Naive thymus-derived CD4-positive, alpha-beta T cell (primary cell): ENCODE results near the gene RNF157. TPM values are rescaled to one million over a fixed set of nuclear protein-coding genes. Genes with fewer than 3 reads are reported as not detected.

Experiments
- ATAC-seq: fragments of 150-1000 bp; cut with Tn5 transposase; 2 replicates; pipeline ENCODE4 v1.10.0; 2021; ENCODE audit warnings: mild to moderate bottlenecking, moderate library complexity
- CTCF ChIA-PET: fragments of 350-600 bp; sonication (Branson Sonifier 250); formaldehyde crosslinking; loops from one replicate; lab custom pipeline; 2021; ENCODE audit warnings: antibody characterized with exemption; lab: Charles Lee
- POLR2A ChIA-PET: fragments of 350-600 bp; sonication (Branson Sonifier 250); formaldehyde crosslinking; loops from one replicate; lab custom pipeline; 2021; ENCODE audit warnings: antibody characterized with exemption, inconsistent platforms; lab: Charles Lee
- DNase-seq, 9 donors: peaks; one replicate each; pipeline versions ENCODE4 v3.0.0 to v3.0.0-alpha.2; 2020 to 2022; ENCODE audit warnings: mixed read lengths in 1 of 9
- H3K27ac ChIP-seq: one replicate; pipeline ENCODE4 v1.7.0; 2013; ENCODE audit warnings: mild to moderate bottlenecking, low read depth, low read length, moderate library complexity
- H3K27me3 ChIP-seq, 2 donors: one replicate each; pipeline ENCODE4 v1.7.0; 2013; ENCODE audit warnings: low read length in 2 of 2, mild to moderate bottlenecking in 2 of 2, moderate library complexity in 2 of 2; ENCODE audit not compliant: control insufficient read depth in 2 of 2, insufficient read depth in 2 of 2
- H3K36me3 ChIP-seq, 3 experiments: 1 replicate in 2 of 3; 2 replicates in 1 of 3; pipeline ENCODE4 v1.7.0; 2013; ENCODE audit warnings: low read length in 3 of 3, mild to moderate bottlenecking in 3 of 3, moderate library complexity in 1 of 3; ENCODE audit not compliant: insufficient read depth in 3 of 3, control insufficient read depth in 2 of 3
- H3K4me1 ChIP-seq, 2 donors: one replicate each; pipeline ENCODE4 v1.7.0; 2013; ENCODE audit warnings: low read length in 2 of 2, mild to moderate bottlenecking in 2 of 2, moderate library complexity in 1 of 2; ENCODE audit not compliant: control insufficient read depth in 2 of 2, insufficient read depth in 2 of 2
- H3K4me3 ChIP-seq: 2 replicates; pipeline ENCODE4 v1.7.0; 2013; ENCODE audit warnings: mild to moderate bottlenecking, low read length
- H3K9me3 ChIP-seq, 3 experiments: 1 replicate in 2 of 3; 2 replicates in 1 of 3; pipeline ENCODE4 v1.7.0; 2013; ENCODE audit warnings: low read length in 3 of 3; ENCODE audit not compliant: control insufficient read depth in 2 of 3
- H3K27ac Mint-ChIP-seq, 9 donors: one replicate each; pipeline ENCODE4 v1.8.0; 2020 to 2022; ENCODE audit warnings: mixed read lengths in 9 of 9, mild to moderate bottlenecking in 8 of 9, moderate library complexity in 5 of 9, inconsistent platforms in 2 of 9
- H3K27me3 Mint-ChIP-seq, 5 donors: one replicate each; pipeline ENCODE4 v1.8.0; 2021 to 2022; ENCODE audit warnings: mixed read lengths in 5 of 5, mild to moderate bottlenecking in 1 of 5
- H3K36me3 Mint-ChIP-seq, 5 donors: one replicate each; pipeline ENCODE4 v1.8.0; 2020 to 2022; ENCODE audit warnings: mixed read lengths in 5 of 5, mild to moderate bottlenecking in 3 of 5, inconsistent platforms in 1 of 5
- H3K4me1 Mint-ChIP-seq, 7 donors: one replicate each; pipeline ENCODE4 v1.8.0; 2020 to 2022; ENCODE audit warnings: mixed read lengths in 7 of 7, mild to moderate bottlenecking in 3 of 7, inconsistent platforms in 1 of 7
- H3K4me3 Mint-ChIP-seq, 10 donors: one replicate each; pipeline ENCODE4 v1.8.0; 2020 to 2022; ENCODE audit warnings: mild to moderate bottlenecking in 10 of 10, mixed read lengths in 10 of 10, moderate library complexity in 6 of 10, inconsistent platforms in 2 of 10
- H3K9me3 Mint-ChIP-seq, 11 donors: one replicate each; pipeline ENCODE4 v1.8.0; 2020 to 2022; ENCODE audit warnings: mixed read lengths in 11 of 11, mild to moderate bottlenecking in 4 of 11, inconsistent platforms in 1 of 11, moderate library complexity in 1 of 11
- intact Hi-C, 2 donors: fragments of 100-400 bp; cut with micrococcal nuclease; formaldehyde crosslinking; loops; one replicate each; pipeline ENCODE4 v1.15.1; 2023
- polyA plus RNA-seq, 2 donors: library from polyadenylated mRNA; unstranded; fragments of 300-500 nt; fragmentation: Illumina TruSeq; gene quantifications; one replicate each; pipeline ENCODE4 v1.2.3, GENCODE V29; 2021
- total RNA-seq, 6 experiments: library from RNA in 5 of 6; stranded (reverse) in 5 of 6; gene quantifications; 1 replicate in 5 of 6; 2 replicates in 1 of 6; pipeline ENCODE4 v1.2.3 and lab custom pipeline; 2021 to 2026

The RNF157 gene
- 10 to 100 TPM; 49.2 to 96.3 (median 50.8) TPM for total RNA-seq
- polyA plus RNA-seq = 10 to 100 TPM; 10.4 to 17.3 TPM
- 109 reads per million, percentile 86 among the genes with 10 or more reads in this experiment for total RNA-seq (lab: John Stamatoyannopoulos, UW)

- Histone ChIP-seq H3K4me1 (peaks cover 10 to 49% of the 10 kb centered on the region in 2 donors), H3K36me3 (no peaks in the 10 kb centered on the region), H3K27me3 (no peaks in the 10 kb centered on the region), H3K27ac (peak within 1 kb of the TSS; percentile 78), H3K9me3 (no peaks in the 10 kb centered on the region), H3K4me3 (peak within 1 kb of the TSS; percentile 70)
- peak; percentile 97 for ATAC-seq
- intact Hi-C loops = loop anchor here in 1 of 2 donors (1.0 kb wide), 1 partner anchor 24 kb away; no protein-coding TSS in a partner anchor
- H3K27ac Mint-ChIP-seq = peak within 1 kb of the TSS; percentile 89 to 96 (median 92)
- POLR2A ChIA-PET = interaction anchor here (0.9 to 10.1 kb wide), 9 partner anchors 11 to 89 kb away, joined by 3 to 375 read pairs (median 4); partner anchors contain the start of gene UBALD2
- peak; percentile 57 to 78 (median 69) for DNase-seq
- peaks cover 0 to 3% (median 0%) of the 10 kb centered on the region in 11 donors for H3K9me3 Mint-ChIP-seq
- peaks cover 0 to 28% (median 3%) of the 10 kb centered on the region in 5 donors for H3K36me3 Mint-ChIP-seq
- H3K4me3 Mint-ChIP-seq = peak within 1 kb of the TSS; percentile 87 to 97 (median 94)
- H3K27me3 Mint-ChIP-seq = peaks cover 0 to 4% (median 0%) of the 10 kb centered on the region in 5 donors
- H3K4me1 Mint-ChIP-seq = peaks cover 27 to 80% (median 73%) of the 10 kb centered on the region in 7 donors
- CTCF ChIA-PET = interaction anchor here (0.6 to 1.0 kb wide), 5 partner anchors 21 to 131 kb away, joined by 3 to 6 read pairs (median 4); no protein-coding TSS in a partner anchor
Observed at GRCh38 chr17:76240461-76241203, at the start of gene RNF157. Gene RNF157 (minus strand): TSS chr17:76240493. CDS start chr17:76240240, 253 bp downstream.

- ChIA-PET POLR2A (interaction anchor here (0.8 to 3.4 kb wide), 4 partner anchors 98 to 252 kb away, joined by 3 to 29 read pairs (median 4); no protein-coding TSS in a partner anchor), CTCF (interaction anchor here (0.5 to 6.2 kb wide), 5 partner anchors 23 to 403 kb away, joined by 3 to 191 read pairs (median 3); partner anchors contain the start of gene TRIM47)
- H3K36me3 ChIP-seq = no peaks in the 10 kb centered on the region
- intact Hi-C loops = no loop called here
- Mint-ChIP-seq H3K36me3 (peaks cover 0 to 4% (median 0%) of the 10 kb centered on the region in 5 donors), H3K27ac (no peak overlapping the region), H3K27me3 (no peaks in the 10 kb centered on the region), H3K4me3 (no peak overlapping the region), H3K9me3 (no peaks in the 10 kb centered on the region), H3K4me1 (peaks cover 0 to 17% (median 8%) of the 10 kb centered on the region in 7 donors)
- no peaks in the 10 kb centered on the region for H3K9me3 ChIP-seq
- no peaks in the 10 kb centered on the region for H3K27me3 ChIP-seq
- no peak overlapping the region for H3K27ac ChIP-seq
- H3K4me1 ChIP-seq = peaks cover 0 to 8% of the 10 kb centered on the region in 2 donors
- no peak for ATAC-seq
- DNase-seq = no peak
- H3K4me3 ChIP-seq = no peak overlapping the region
Observed at GRCh38 chr17:76281573-76282371, 41.5 kb upstream of the RNF157 start.

GRCh38 chr17:76280650-76281049 is 40.4 kb upstream of the RNF157 start:
- no peaks in the 10 kb centered on the region for H3K27me3 ChIP-seq
- Mint-ChIP-seq H3K27me3 (no peaks in the 10 kb centered on the region), H3K4me1 (peaks cover 3 to 19% (median 15%) of the 10 kb centered on the region in 7 donors), H3K36me3 (no peaks in the 10 kb centered on the region), H3K9me3 (no peaks in the 10 kb centered on the region), H3K4me3 (no peak overlapping the region), H3K27ac (no peak overlapping the region)
- ChIA-PET POLR2A (interaction anchor here (0.6 to 3.4 kb wide), 11 partner anchors 16 to 266 kb away, joined by 3 to 29 read pairs (median 7); partner anchors contain the start of genes EXOC7, FOXJ1 and UBALD2), CTCF (interaction anchor here (0.8 to 6.2 kb wide), 15 partner anchors 9 to 267 kb away, joined by 3 to 191 read pairs (median 8); partner anchors contain the start of genes FOXJ1 and UBALD2)
- H3K27ac ChIP-seq = no peak overlapping the region
- no peaks in the 10 kb centered on the region for H3K36me3 ChIP-seq
- intact Hi-C loops = no loop called here
- H3K4me1 ChIP-seq = peaks cover 0 to 8% of the 10 kb centered on the region in 2 donors
- no peaks in the 10 kb centered on the region for H3K9me3 ChIP-seq
- no peak overlapping the region for H3K4me3 ChIP-seq
- DNase-seq (no peak), ATAC-seq (no peak)

- intact Hi-C loops = loop anchor here (1.0 to 2.0 kb wide), 6 partner anchors 14 to 266 kb away; partner anchors contain the start of gene EXOC7 (in 1 of the 2)
- peaks cover 0 to 10% of the 10 kb centered on the region in 2 donors for H3K4me1 ChIP-seq
- H3K9me3 ChIP-seq = no peaks in the 10 kb centered on the region
- no peak overlapping the region for H3K27ac ChIP-seq
- Mint-ChIP-seq H3K36me3 (no peaks in the 10 kb centered on the region), H3K4me3 (no peak overlapping the region), H3K9me3 (no peaks in the 10 kb centered on the region), H3K4me1 (peaks cover 4 to 22% (median 21%) of the 10 kb centered on the region in 7 donors), H3K27me3 (no peaks in the 10 kb centered on the region), H3K27ac (peak overlapping the region in 7 of 9 donors; percentile 22 to 74 (median 46))
- CTCF ChIA-PET = interaction anchor here (0.6 to 6.2 kb wide), 39 partner anchors 9 to 486 kb away, joined by 3 to 191 read pairs (median 4); partner anchors contain the start of genes EXOC7, FOXJ1 and UBALD2
- POLR2A ChIA-PET = interaction anchor here (0.5 to 3.4 kb wide), 17 partner anchors 10 to 266 kb away, joined by 3 to 29 read pairs (median 6); partner anchors contain the start of genes EXOC7, FOXJ1, SPHK1 and UBALD2
- no peaks in the 10 kb centered on the region for H3K36me3 ChIP-seq
- no peak overlapping the region for H3K4me3 ChIP-seq
- ATAC-seq (no peak), DNase-seq (no peak)
- no peaks in the 10 kb centered on the region for H3K27me3 ChIP-seq
Observed at GRCh38 chr17:76279742-76280287, 39.5 kb upstream of the RNF157 start.

GRCh38 chr17:76278952-76279741 is 38.9 kb upstream of the RNF157 start:
- POLR2A ChIA-PET = interaction anchor here (0.5 to 3.4 kb wide), 21 partner anchors 9 to 204 kb away, joined by 3 to 29 read pairs (median 4); partner anchors contain the start of genes EXOC7, FOXJ1, SPHK1 and UBALD2
- no peak overlapping the region for H3K27ac ChIP-seq
- DNase-seq (peak; percentile 69 to 89 (median 81)), ATAC-seq (peak; percentile 87)
- Mint-ChIP-seq H3K4me3 (no peak overlapping the region), H3K27me3 (no peaks in the 10 kb centered on the region), H3K9me3 (no peaks in the 10 kb centered on the region), H3K27ac (peak overlapping the region in 7 of 9 donors; percentile 22 to 74 (median 46)), H3K4me1 (peaks cover 7 to 29% (median 27%) of the 10 kb centered on the region in 7 donors), H3K36me3 (no peaks in the 10 kb centered on the region)
- no peaks in the 10 kb centered on the region for H3K9me3 ChIP-seq
- no peaks in the 10 kb centered on the region for H3K27me3 ChIP-seq
- CTCF ChIA-PET = interaction anchor here (0.6 to 6.2 kb wide), 40 partner anchors 9 to 485 kb away, joined by 3 to 191 read pairs (median 4); partner anchors contain the start of genes EXOC7, FOXJ1 and UBALD2
- no peak overlapping the region for H3K4me3 ChIP-seq
- intact Hi-C loops = loop anchor here (1.0 to 2.0 kb wide), 6 partner anchors 13 to 265 kb away; partner anchors contain the start of gene EXOC7 (in 1 of the 2)
- peaks cover 5 to 17% of the 10 kb centered on the region in 2 donors for H3K4me1 ChIP-seq
- H3K36me3 ChIP-seq = no peaks in the 10 kb centered on the region
